K562 (cell line): ENCODE results near the gene TMEM204. TPM values are rescaled to one million over a fixed set of nuclear protein-coding genes. Genes with fewer than 3 reads are reported as not detected.

Experiments used
- ATAC-seq: fragments of 200-7000 bp; cut with Tn5 transposase; 3 replicates; pipeline ENCODE4 v1.9.1; 2020; ENCODE audit warnings: moderate library complexity
- BruUV-seq: library from RNA; stranded (reverse); fragments of 400-500 nt; replicated peaks from 2 replicates; lab custom pipeline; 2021; lab: Mats Ljungman, UMichigan
- CTCF ChIA-PET: fragments of 300-600 bp; formaldehyde crosslinking; extraction: SDS; loops from one replicate; lab custom pipeline; 2021; ENCODE audit warnings: low intra/inter-chr PET ratio; lab: Yijun Ruan, JAX
- POLR2A ChIA-PET: fragments of 300-600, 350-650 bp; sonication (Branson Sonifier 250); formaldehyde crosslinking; extraction: SDS; loops from one replicate; lab custom pipeline; 2021; ENCODE audit warnings: antibody characterized with exemption, inconsistent platforms; lab: Yijun Ruan, JAX
- DNase-seq, 4 experiments: peaks; one replicate each; pipeline versions ENCODE4 v3.0.0 to v3.0.0-alpha.2; 2011 to 2018; ENCODE audit warnings: low spot score in 3 of 4, mixed read lengths in 3 of 4; ENCODE audit errors: extremely low read depth in 1 of 4
- FAIRE-seq: peaks from 2 replicates; lab custom pipeline; 2011; peaks lifted over from hg19 to GRCh38; lab: Jason Lieb, UNC
- H2AFZ ChIP-seq: 2 replicates; pipeline ENCODE4 v1.6.0; 2011; ENCODE audit warnings: low read depth, low read length, control low read depth, inconsistent platforms
- H3K27ac ChIP-seq: fragments of 200-600 bp; 3 replicates; pipeline ENCODE4 v1.8.0; 2011; ENCODE audit warnings: low read depth, mild to moderate bottlenecking, control low read depth, inconsistent platforms, low read length, moderate library complexity, mixed read lengths; ENCODE audit errors: extremely low read depth
- H3K27me3 ChIP-seq, 2 experiments: fragments of 300-600 bp in 1 of 2; 2 replicates in 1 of 2; 3 replicates in 1 of 2; pipeline versions ENCODE4 v1.6.0 to v1.8.0; 2011; ENCODE audit warnings: inconsistent platforms in 2 of 2, low read length in 2 of 2, mild to moderate bottlenecking in 1 of 2, mixed read lengths in 1 of 2, moderate library complexity in 1 of 2; ENCODE audit not compliant: control insufficient read depth in 2 of 2, insufficient read depth in 2 of 2
- H3K36me3 ChIP-seq: fragments of 300-600 bp; 3 replicates; pipeline ENCODE4 v1.8.0; 2011; ENCODE audit warnings: mild to moderate bottlenecking, low read length, inconsistent platforms; ENCODE audit not compliant: control insufficient read depth, insufficient read depth
- H3K4me1 ChIP-seq, 2 experiments: fragments of 200-600 bp in 1 of 2; replicated peaks in 1 of 2; 2 replicates in 1 of 2; 3 replicates in 1 of 2; pipeline versions ENCODE4 v1.5.1 to v1.8.0; 2011; ENCODE audit warnings: inconsistent platforms in 2 of 2, low read length in 2 of 2, mild to moderate bottlenecking in 1 of 2, mixed read lengths in 1 of 2, moderate library complexity in 1 of 2; ENCODE audit not compliant: control insufficient read depth in 2 of 2, insufficient read depth in 2 of 2
- H3K4me2 ChIP-seq: 2 replicates; pipeline ENCODE4 v1.6.1; 2011; ENCODE audit warnings: low read length, control low read depth, inconsistent platforms, mixed read lengths; ENCODE audit not compliant: insufficient read depth
- H3K4me3 ChIP-seq: fragments of 200-600 bp; sonication (generic), shearing (Covaris generic); 2 replicates; pipeline ENCODE4 v1.5.1; 2016; ENCODE audit warnings: control low read depth, inconsistent platforms
- H3K79me2 ChIP-seq: fragments of 200-600 bp; 3 replicates; pipeline ENCODE4 v1.8.0; 2011; ENCODE audit warnings: low read length, inconsistent platforms; ENCODE audit not compliant: control insufficient read depth, insufficient read depth
- H3K9ac ChIP-seq, 2 experiments: 2 replicates each; pipeline versions ENCODE4 v1.6.0 to v1.6.1; 2011; ENCODE audit warnings: low read depth in 2 of 2, low read length in 2 of 2, control low read depth in 1 of 2, inconsistent platforms in 1 of 2, mild to moderate bottlenecking in 1 of 2, mixed read lengths in 1 of 2; ENCODE audit not compliant: insufficient read depth in 1 of 2
- H3K9me1 ChIP-seq: one replicate; pipeline ENCODE4 v1.6.0; 2011; ENCODE audit warnings: inconsistent platforms, mild to moderate bottlenecking, low read length, moderate library complexity; ENCODE audit not compliant: control insufficient read depth, insufficient read depth
- H3K9me3 ChIP-seq: replicated peaks from 2 replicates; pipeline ENCODE4 v1.5.1; 2011; ENCODE audit warnings: low read depth, low read length, inconsistent platforms; ENCODE audit not compliant: control insufficient read depth, insufficient read depth
- H4K20me1 ChIP-seq: replicated peaks from 2 replicates; pipeline ENCODE4 v1.6.1; 2011; ENCODE audit warnings: low read length, inconsistent platforms, mixed read lengths; ENCODE audit not compliant: control insufficient read depth, insufficient read depth
- CHD4 ChIP-seq: fragments of 200-600 bp; sonication (generic); IDR thresholded peaks from 3 replicates; pipeline ENCODE4 v1.6.1; 2012; ENCODE audit warnings: low read depth, mild to moderate bottlenecking, mixed read lengths, low read length, inconsistent platforms; ENCODE audit not compliant: insufficient read depth, insufficient replicate concordance, poor library complexity, severe bottlenecking
- ZNF146 ChIP-seq: IDR thresholded peaks from one replicate; pipeline ENCODE4 v1.6.1; 2018; ENCODE audit warnings: missing compliant biosample characterization; ENCODE audit not compliant: unreplicated experiment
- WGBS: fragments of 100-300 bp; shearing (Covaris generic); methylation state at CpG from one replicate; pipeline ENCODE4 v1.1.6; 2016; ENCODE audit warnings: low coverage, mixed read lengths; ENCODE audit not compliant: insufficient coverage; ENCODE audit errors: missing lambda C conversion rate; 5-methylcytosine and 5-hydroxymethylcytosine counted together
- in situ Hi-C: fragments of 300-500 bp; cut with MboI; formaldehyde crosslinking; loops from 4 replicates; pipeline ENCODE4 v1.15.0; 2018; ENCODE audit warnings: inconsistent platforms, mixed read lengths
- intact Hi-C: fragments of 100-400 bp; cut with micrococcal nuclease; formaldehyde crosslinking; loops from 2 replicates; pipeline ENCODE4 v1.14.2; 2022
- polyA plus RNA-seq, 8 experiments: library from polyadenylated mRNA; depleted of rRNA in 4 of 8; stranded (reverse) in 5 of 8; unstranded in 3 of 8; fragments of >200 nt; fragmentation: Nextera tagmentation in 2 of 8; fragmentation: Illumina TruSeq in 1 of 8; extraction: Ambion mirVana in 2 of 8; extraction: Trizol in 1 of 8; gene quantifications; 2 replicates each; pipeline versions ENCODE4 v1.2.1 to v1.2.3, GENCODE V29; 2011 to 2014; ENCODE audit warnings: inconsistent platforms in 1 of 8, missing spikeins in 1 of 8
- total RNA-seq, 7 experiments: library from RNA; depleted of rRNA in 6 of 7; stranded (reverse); fragments of >200 nt in 6 of 7; fragmentation: Illumina TruSeq in 2 of 7; extraction: Trizol in 2 of 7; gene quantifications; 2 replicates each; pipeline versions ENCODE4 v1.2.1 to v1.2.3, GENCODE V29; 2011 to 2021; ENCODE audit warnings: low replicate concordance in 1 of 7
- TF ChIP-seq, protein P1 (sequence below): sonication (generic); formaldehyde crosslinking; IDR thresholded peaks from 2 replicates; pipeline ENCODE4 v1.8.1; 2023; ENCODE audit warnings: mild to moderate bottlenecking, missing genetic modification reagents, moderate library complexity

Gene TMEM204
- total and polyA plus RNA-seq, 9 of the 15 experiments (the other 6 are each of a cell fraction or from before 2014, with no cell fraction given), result 0.04 to 0.18 TPM; not detected in 7

DNA sequence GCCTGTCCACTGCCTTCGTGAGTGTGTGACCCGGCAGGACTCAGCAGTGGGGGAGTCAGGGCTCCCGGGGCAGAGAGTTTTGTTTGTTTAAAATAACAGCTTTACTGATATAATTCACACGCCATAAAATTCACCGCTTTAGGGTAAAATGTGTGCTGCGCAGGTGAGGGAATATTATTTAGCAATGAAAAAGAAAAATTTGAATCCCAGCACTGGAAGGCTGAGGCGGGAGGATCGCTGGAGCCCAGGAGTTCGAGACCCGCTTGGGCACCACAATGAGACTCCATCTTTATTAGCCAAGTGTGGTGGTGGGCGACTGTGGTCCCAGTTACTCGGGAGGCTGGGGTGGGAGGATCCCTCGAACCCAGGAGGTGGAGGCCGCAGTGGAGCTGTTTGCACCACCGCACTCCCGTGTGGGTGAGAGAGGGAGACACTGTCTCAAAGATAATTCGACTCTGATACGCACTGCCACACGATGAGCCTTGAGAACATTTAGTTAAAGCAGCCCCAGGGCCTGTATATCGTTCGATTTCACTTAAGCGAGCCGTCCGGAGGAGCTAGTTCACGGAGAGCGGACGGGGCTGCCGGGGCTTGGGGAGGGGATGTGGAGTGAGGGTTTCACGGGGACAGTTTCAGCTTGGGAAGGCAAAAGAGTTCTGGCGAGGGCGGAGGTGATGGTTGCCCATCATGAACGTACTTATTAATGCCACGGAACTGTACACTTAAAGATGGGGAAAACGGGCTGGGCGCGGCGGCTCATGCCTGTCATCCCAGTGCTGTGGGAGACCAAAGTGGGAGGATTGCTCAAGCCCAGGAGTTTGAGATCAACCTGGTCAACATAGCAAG, 30.1 kb upstream of the TMEM204 start:
- Histone ChIP-seq H4K20me1 (no peaks in the 10 kb centered on the region), H3K9me1 (no peaks in the 10 kb centered on the region), H3K27me3 (no peaks in the 10 kb centered on the region), H3K79me2 (no peaks in the 10 kb centered on the region), H2AFZ (no peak overlapping the region), H3K9me3 (no peaks in the 10 kb centered on the region), H3K27ac (no peak overlapping the region), H3K4me3 (no peak overlapping the region), H3K36me3 (peaks cover 80% of the 10 kb centered on the region; the same call in 1 of the 3 replicates), H3K4me2 (no peak overlapping the region), H3K4me1 (peaks cover 0 to 34% of the 10 kb centered on the region in 2 experiments; a peak in 1 of 5 replicates), H3K9ac (no peak overlapping the region; a peak in 1 of 4 replicates)
- 98% methylated on average over 36 of the region's 37 CpGs for WGBS
- ATAC-seq (no peak), FAIRE-seq (no peak), DNase-seq (no peak)
- in situ Hi-C loops, result no loop called here
- no TSS peak for BruUV-seq
- TF ChIP-seq, protein P1, sequence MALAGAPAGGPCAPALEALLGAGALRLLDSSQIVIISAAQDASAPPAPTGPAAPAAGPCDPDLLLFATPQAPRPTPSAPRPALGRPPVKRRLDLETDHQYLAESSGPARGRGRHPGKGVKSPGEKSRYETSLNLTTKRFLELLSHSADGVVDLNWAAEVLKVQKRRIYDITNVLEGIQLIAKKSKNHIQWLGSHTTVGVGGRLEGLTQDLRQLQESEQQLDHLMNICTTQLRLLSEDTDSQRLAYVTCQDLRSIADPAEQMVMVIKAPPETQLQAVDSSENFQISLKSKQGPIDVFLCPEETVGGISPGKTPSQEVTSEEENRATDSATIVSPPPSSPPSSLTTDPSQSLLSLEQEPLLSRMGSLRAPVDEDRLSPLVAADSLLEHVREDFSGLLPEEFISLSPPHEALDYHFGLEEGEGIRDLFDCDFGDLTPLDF (CRISPR knock-in tag), result no peak
- TF ChIP-seq CHD4 (peak; percentile 56), ZNF146 (CRISPR knock-in tag) (peak; percentile 95)
- intact Hi-C loops, result no loop called here
- ChIA-PET POLR2A (interaction anchor here (0.5 to 0.9 kb wide), 2 partner anchors 8 to 10 kb away, joined by 3 to 4 read pairs; partner anchors contain the start of gene TELO2), CTCF (no interaction called here)
